Erythroblast (primary cell): ENCODE data around the gene CLDN18.

Experiments
- GATA1 ChIP-seq: IDR thresholded peaks from 2 replicates; pipeline ENCODE4 v1.6.1; 2011; ENCODE audit warnings: low read depth, mild to moderate bottlenecking, control low read depth, low read length, moderate library complexity
- POLR2A ChIP-seq: IDR thresholded peaks from 2 replicates; pipeline ENCODE4 v1.6.1; 2011; ENCODE audit warnings: mild to moderate bottlenecking, low read length

DNA sequence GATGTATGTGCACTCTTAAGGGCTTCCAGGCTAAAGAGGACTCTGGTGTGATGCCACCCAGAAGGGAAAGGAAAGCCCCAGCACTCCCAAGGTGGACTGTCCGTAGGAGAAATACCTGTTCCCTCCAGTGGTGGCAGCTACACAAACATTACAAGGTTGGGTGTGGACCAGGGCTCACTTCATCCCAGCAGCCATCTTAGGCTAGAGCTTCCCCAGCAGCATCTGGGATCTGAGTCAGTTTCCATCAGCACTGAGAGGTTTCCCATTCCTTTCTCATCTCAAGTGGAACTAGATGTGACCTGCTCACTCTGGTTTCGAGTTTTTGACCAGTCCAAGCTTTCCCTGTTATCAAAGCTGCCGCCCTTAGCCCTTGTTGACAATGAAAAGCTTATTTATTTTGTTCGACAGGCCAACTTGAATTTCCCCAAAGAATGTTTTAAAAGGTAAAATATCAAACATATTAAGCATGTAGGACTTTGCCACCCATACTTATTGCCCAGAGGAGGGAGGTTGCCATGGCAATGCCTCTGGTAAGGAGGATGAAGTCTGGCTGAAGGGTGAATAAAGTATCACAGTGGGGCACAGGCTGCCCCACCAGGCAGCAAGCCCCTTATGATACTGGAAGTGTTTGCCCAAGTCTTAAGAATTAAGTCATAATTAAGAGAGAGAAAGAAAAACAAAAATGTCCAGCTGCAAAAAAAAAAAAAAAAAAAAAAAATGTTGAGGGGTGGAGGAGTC is 28.9 kb downstream of the CLDN18 start:
- TF ChIP-seq POLR2A = no peak
- no peak for TF ChIP-seq GATA1
